Thyroid gland (tissue), 4 donors: ENCODE measurements around the gene STEAP1B. TPM values are rescaled to one million over a fixed set of nuclear protein-coding genes. Genes with fewer than 3 reads are reported as not detected.

Source experiments
- DNase-seq, 2 donors: peaks; one replicate each; pipeline ENCODE4 v3.0.0-alpha.2; 2019
- H3K27ac ChIP-seq, 3 donors: fragments of 200-600 bp; sonication (generic); 1 replicate in 2 of 3; 2 replicates in 1 of 3; pipeline ENCODE4 v1.5.1; 2016 to 2019; ENCODE audit warnings: mild to moderate bottlenecking in 1 of 3, moderate library complexity in 1 of 3
- H3K27me3 ChIP-seq: fragments of 200-600 bp; sonication (generic); one replicate; pipeline ENCODE4 v1.5.1; 2019
- H3K36me3 ChIP-seq, 2 donors: fragments of 200-600 bp; sonication (generic); one replicate each; pipeline ENCODE4 v1.5.1; 2016 to 2019
- H3K4me1 ChIP-seq, 2 donors: fragments of 200-600 bp; sonication (generic); one replicate each; pipeline ENCODE4 v1.5.1; 2017 to 2019
- H3K4me3 ChIP-seq, 3 donors: fragments of 200-600 bp; sonication (generic); replicated peaks in 1 of 3; 1 replicate in 2 of 3; 2 replicates in 1 of 3; pipeline ENCODE4 v1.5.1; 2016; ENCODE audit warnings: mild to moderate bottlenecking in 1 of 3
- H3K9me3 ChIP-seq: fragments of 200-600 bp; sonication (generic); one replicate; pipeline ENCODE4 v1.5.1; 2017
- POLR2A ChIP-seq, 2 donors: fragments of 450-650 bp; IDR thresholded peaks; one replicate each; pipeline ENCODE4 v1.6.1; 2017; ENCODE audit warnings: antibody characterized with exemption in 2 of 2, mild to moderate bottlenecking in 2 of 2, moderate library complexity in 1 of 2
- WGBS, 2 donors: methylation state at CpG; one replicate each; pipeline ENCODE4 v1.1.5; 2017; 5-methylcytosine and 5-hydroxymethylcytosine counted together
- intact Hi-C: fragments of 100-400 bp; cut with DNase I; formaldehyde crosslinking; loops from one replicate; pipeline ENCODE4 v1.15.1; 2023
- total RNA-seq, 4 donors: library from RNA; depleted of rRNA; stranded (reverse); fragments of >200 nt; gene quantifications; one replicate each; pipeline ENCODE4 v1.2.3, GENCODE V29; 2016
- TF ChIP-seq, protein P1 (sequence below), 6 experiments: fragments of 200-600 bp in 3 of 6; fragments of 450-650 bp in 3 of 6; sonication (generic) in 3 of 6; IDR thresholded peaks; one replicate each; pipeline ENCODE4 v1.5.1; 2016 to 2019; ENCODE audit warnings: antibody characterized with exemption in 6 of 6, mild to moderate bottlenecking in 2 of 6, inconsistent platforms in 1 of 6, moderate library complexity in 1 of 6

The STEAP1B gene
- total RNA-seq, 4 donors from 2014 or later = 0.33 to 0.40 TPM; not detected in 2

DNA sequence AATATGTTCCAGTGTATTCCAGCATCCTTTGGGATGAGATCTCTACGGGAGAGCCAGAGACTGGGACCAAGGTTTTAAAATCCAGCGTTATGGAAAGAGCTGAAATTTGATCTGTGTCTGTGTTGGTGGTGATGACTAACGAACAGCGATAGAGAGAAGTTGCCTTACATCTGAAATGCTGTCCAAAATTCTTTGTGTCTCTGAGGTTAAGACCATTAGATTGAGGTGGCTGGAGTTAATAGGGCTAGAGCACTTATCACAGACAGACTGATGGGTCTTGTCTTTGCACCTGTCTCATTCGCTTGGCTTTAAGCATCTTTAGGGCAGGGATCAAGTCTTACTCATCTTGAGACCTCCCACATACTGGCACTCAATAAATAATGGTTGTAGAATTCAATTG is 102.0 kb downstream of the STEAP1B start:
- Histone ChIP-seq H3K9me3 (no peaks in the 10 kb centered on the region), H3K4me3 (no peak overlapping the region), H3K36me3 (no peaks in the 10 kb centered on the region), H3K4me1 (no peaks in the 10 kb centered on the region), H3K27me3 (no peaks in the 10 kb centered on the region), H3K27ac (no peak overlapping the region)
- TF ChIP-seq POLR2A (IDR thresholded peaks at IDR 0.05) = no peak
- TF ChIP-seq, protein P1, sequence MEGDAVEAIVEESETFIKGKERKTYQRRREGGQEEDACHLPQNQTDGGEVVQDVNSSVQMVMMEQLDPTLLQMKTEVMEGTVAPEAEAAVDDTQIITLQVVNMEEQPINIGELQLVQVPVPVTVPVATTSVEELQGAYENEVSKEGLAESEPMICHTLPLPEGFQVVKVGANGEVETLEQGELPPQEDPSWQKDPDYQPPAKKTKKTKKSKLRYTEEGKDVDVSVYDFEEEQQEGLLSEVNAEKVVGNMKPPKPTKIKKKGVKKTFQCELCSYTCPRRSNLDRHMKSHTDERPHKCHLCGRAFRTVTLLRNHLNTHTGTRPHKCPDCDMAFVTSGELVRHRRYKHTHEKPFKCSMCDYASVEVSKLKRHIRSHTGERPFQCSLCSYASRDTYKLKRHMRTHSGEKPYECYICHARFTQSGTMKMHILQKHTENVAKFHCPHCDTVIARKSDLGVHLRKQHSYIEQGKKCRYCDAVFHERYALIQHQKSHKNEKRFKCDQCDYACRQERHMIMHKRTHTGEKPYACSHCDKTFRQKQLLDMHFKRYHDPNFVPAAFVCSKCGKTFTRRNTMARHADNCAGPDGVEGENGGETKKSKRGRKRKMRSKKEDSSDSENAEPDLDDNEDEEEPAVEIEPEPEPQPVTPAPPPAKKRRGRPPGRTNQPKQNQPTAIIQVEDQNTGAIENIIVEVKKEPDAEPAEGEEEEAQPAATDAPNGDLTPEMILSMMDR (IDR thresholded peaks at IDR 0.05) = no peak
- 67 to 77% methylated on average over 5 of the region's 5 CpGs for WGBS, 2 donors
- intact Hi-C loops = no loop called here
- DNase-seq = no peak

DNA sequence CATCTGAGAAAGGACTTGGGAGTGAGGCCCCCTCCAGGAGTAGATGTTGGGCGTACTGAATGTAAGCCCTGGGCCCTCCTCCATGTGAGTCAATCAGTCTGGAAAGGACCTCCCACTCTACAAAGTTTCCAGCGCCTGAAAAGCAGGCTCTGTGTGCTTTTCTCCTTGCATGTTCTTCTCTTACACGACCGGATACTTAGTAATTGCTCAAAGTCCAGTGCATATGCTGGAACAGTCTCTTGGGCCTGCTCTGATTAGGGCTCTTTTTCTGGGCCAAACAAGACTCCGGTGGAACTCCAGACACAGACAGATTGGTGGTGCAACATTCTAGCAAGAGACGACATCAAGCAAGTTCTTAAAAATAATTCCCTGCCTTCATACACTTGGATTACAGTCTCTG is 104.8 kb downstream of the STEAP1B start:
- Histone ChIP-seq H3K27me3 (no peaks in the 10 kb centered on the region), H3K4me3 (no peak overlapping the region), H3K4me1 (no peaks in the 10 kb centered on the region), H3K36me3 (no peaks in the 10 kb centered on the region), H3K9me3 (no peaks in the 10 kb centered on the region), H3K27ac (no peak overlapping the region)
- 65% methylated on average over 6 of the region's 6 CpGs; no CpG with 5 or more reads in 1 of the 2 donors for WGBS, 2 donors
- no peak for TF ChIP-seq POLR2A (IDR thresholded peaks at IDR 0.05)
- DNase-seq = no peak
- intact Hi-C loops = no loop called here

DNA sequence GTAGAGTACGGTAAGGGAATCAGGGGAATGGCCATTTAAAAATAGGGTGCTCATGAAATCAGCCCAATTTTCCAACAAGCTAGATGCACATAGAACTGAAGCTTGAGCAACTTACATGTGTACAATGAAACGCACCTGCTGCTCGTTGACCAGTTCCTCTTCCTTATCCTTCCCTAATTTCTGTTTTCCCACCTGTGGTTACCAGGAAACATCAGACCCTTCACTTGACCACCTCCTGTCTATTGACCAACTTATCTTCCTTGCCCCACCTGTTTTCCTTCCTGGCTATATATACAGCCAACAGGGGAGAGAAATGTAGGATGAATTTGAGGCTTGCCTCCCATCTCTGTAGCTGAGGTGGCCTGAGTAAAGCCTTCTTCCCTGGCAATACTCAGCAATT is 105.2 kb downstream of the STEAP1B start:
- DNase-seq = no peak
- no peak for TF ChIP-seq POLR2A (IDR thresholded peaks at IDR 0.05)
- TF ChIP-seq, protein P1 (IDR thresholded peaks at IDR 0.05) = no peak
- Histone ChIP-seq H3K36me3 (no peaks in the 10 kb centered on the region), H3K4me3 (no peak overlapping the region), H3K27ac (no peak overlapping the region), H3K4me1 (no peaks in the 10 kb centered on the region), H3K9me3 (no peaks in the 10 kb centered on the region), H3K27me3 (no peaks in the 10 kb centered on the region)
- WGBS, 2 donors = 84 to 91% methylated on average over 3 of the region's 3 CpGs
- intact Hi-C loops = no loop called here

DNA sequence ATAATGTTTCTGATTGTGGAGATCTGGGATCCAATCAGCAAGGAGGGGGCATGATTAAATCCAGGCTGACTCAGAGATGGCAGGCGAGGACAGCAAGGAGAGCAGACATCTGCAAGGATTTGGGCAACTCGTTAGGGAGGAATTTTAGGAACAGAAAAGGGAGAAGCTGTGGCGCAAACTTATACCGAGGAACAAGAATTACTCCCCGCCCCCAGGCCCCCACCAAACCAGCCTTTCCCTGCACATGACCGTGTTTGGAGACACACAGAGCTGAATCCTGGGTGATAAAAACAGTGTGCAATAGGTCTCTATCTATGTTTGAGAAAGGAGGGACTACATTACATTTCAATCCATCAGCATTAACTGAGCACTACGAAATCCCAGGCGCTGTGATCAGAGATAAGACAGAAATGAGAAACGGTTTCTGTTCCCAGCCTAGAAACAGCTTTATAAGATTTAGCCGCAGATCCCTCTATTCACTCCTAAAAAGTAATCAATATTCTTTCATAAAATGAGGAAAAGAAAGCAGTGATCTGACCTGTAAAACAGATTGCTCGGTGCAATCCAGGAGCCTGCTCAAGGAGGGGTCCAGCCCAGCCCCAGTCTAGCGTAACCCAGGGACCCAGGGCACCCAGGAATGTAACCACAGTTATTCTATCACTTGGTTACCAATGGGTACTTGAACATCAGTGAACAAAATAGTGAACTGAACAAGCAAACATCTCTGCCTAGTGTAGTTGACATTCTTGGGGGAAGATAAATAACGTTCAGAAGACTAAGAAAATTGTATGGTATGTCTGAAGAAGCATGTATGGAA is 105.9 kb downstream of the STEAP1B start:
- no peak for DNase-seq
- Histone ChIP-seq H3K9me3 (no peaks in the 10 kb centered on the region), H3K27me3 (no peaks in the 10 kb centered on the region), H3K36me3 (no peaks in the 10 kb centered on the region), H3K4me3 (no peak overlapping the region), H3K4me1 (no peaks in the 10 kb centered on the region), H3K27ac (no peak overlapping the region)
- intact Hi-C loops = no loop called here
- WGBS, 2 donors = 73 to 76% methylated on average over 13 of the region's 13 CpGs
- TF ChIP-seq POLR2A (IDR thresholded peaks at IDR 0.05) = no peak
- TF ChIP-seq, protein P1 (IDR thresholded peaks at IDR 0.05) = no peak

DNA sequence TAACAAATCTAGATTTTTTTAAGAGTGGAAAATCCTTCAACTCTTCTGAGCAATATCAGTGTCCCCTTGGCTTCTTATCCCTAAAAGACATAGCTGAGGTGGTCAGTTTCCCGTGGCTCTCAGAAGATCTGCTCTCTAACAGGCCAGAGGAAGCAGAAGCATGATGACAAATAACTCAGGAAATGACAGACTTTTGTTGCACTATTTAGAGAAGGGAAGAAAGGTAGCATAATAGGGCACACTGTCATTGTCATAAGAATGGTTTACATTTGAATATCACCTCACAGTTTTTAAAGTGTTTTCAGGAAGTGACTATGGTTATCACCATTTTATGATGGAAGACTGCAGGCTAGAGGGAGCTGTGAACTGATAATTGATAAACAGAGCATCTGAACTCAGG is 109.5 kb downstream of the STEAP1B start:
- no peak overlapping the region for H3K27ac ChIP-seq
- no peaks in the 10 kb centered on the region for H3K27me3 ChIP-seq
- H3K4me3 ChIP-seq = no peak overlapping the region
- WGBS, 2 donors = 67 to 82% methylated on average over 1 of the region's 1 CpG
- DNase-seq = no peak
- TF ChIP-seq, protein P1 (IDR thresholded peaks at IDR 0.05) = no peak
- TF ChIP-seq POLR2A (IDR thresholded peaks at IDR 0.05) = no peak
- intact Hi-C loops = no loop called here
- H3K4me1 ChIP-seq = no peaks in the 10 kb centered on the region
- H3K36me3 ChIP-seq = no peaks in the 10 kb centered on the region
- no peaks in the 10 kb centered on the region for H3K9me3 ChIP-seq
